Activated CD8-positive, alpha-beta T cell treated with anti-CD3 and anti-CD28 coated beads for 36 hours (primary cell): ENCODE measurements around the gene HLA-DRB1. TPM values are rescaled to one million over a fixed set of nuclear protein-coding genes. Genes with fewer than 3 reads are reported as not detected.
A peak's percentile ranks its signal among the peaks of the same experiment; 100 is the strongest.

Experiments used
- ATAC-seq: fragments of 200-7000 bp; cut with Tn5 transposase; one replicate; pipeline ENCODE4 v1.10.0; 2021; ENCODE audit warnings: mild to moderate bottlenecking, moderate library complexity
- CTCF ChIA-PET: fragments of 350-600 bp; sonication (Branson Sonifier 250); formaldehyde crosslinking; loops from one replicate; lab custom pipeline; 2021; ENCODE audit warnings: antibody characterized with exemption; lab: Charles Lee
- POLR2A ChIA-PET: fragments of 350-600 bp; sonication (Branson Sonifier 250); formaldehyde crosslinking; loops from one replicate; lab custom pipeline; 2021; ENCODE audit warnings: antibody characterized with exemption; lab: Charles Lee
- DNase-seq: peaks from one replicate; pipeline ENCODE4 v3.0.0-alpha.2; 2020
- H3K27ac Mint-ChIP-seq: one replicate; pipeline ENCODE4 v1.8.0; 2021; ENCODE audit warnings: mild to moderate bottlenecking, mixed read lengths
- H3K27me3 Mint-ChIP-seq: one replicate; pipeline ENCODE4 v1.8.0; 2021; ENCODE audit warnings: mixed read lengths
- H3K36me3 Mint-ChIP-seq: one replicate; pipeline ENCODE4 v1.8.0; 2021; ENCODE audit warnings: low read depth, mixed read lengths
- H3K4me1 Mint-ChIP-seq: one replicate; pipeline ENCODE4 v1.8.0; 2021; ENCODE audit warnings: low read depth, mixed read lengths
- H3K4me3 Mint-ChIP-seq: one replicate; pipeline ENCODE4 v1.8.0; 2021; ENCODE audit warnings: mild to moderate bottlenecking, moderate library complexity, mixed read lengths
- H3K9me3 Mint-ChIP-seq: one replicate; pipeline ENCODE4 v1.8.0; 2021; ENCODE audit warnings: mixed read lengths
- intact Hi-C: fragments of 100-400 bp; cut with micrococcal nuclease; formaldehyde crosslinking; loops from one replicate; pipeline ENCODE4 v1.10.0; 2022
- total RNA-seq, 2 experiments: library from RNA; stranded (reverse); gene quantifications; one replicate each; pipeline ENCODE4 v1.2.3, GENCODE V29; 2021
- TF ChIP-seq, protein P1 (sequence below): fragments of 200-600 bp; IDR thresholded peaks from one replicate; pipeline ENCODE4 v1.8.0; 2022; ENCODE audit warnings: antibody characterized with exemption, mild to moderate bottlenecking

The HLA-DRB1 gene
- total RNA-seq, 2 experiments from 2014 or later: 21.8 to 22.7 TPM

DNA sequence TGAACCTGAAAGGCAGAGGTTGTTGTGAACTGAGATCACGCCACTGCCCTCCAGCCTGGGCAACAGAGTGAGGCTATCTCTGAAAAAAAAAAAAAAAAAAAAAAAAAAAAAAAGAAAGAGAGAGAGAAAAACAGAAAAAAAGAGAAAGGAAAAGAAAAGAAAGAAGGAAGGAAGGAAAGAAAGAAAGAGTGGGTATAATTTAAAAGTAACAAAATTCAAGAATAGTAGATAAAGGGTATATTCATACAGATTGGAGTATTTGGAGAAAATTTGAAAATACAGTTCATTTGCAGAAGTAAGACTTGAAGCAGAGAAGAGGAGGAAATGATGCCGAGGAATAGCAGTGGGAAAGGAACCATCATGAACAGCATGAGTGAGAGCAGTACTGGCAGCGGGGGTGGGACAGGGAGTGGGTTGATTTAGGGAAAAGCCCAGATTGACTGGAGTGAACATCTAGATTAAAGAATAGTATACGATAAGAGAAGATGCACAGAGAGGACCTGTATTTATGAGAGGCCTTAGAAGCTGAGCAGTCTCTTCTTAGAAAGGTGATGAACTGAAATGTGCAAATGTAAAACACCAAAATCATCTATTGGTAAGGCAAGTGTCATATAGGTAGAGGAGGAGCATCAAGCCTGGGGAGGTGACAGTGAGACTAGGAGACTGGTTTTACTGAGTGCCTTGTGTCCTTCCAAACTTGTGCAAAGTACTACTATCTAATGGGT, 17.8 kb upstream of the HLA-DRB1 start:
- ChIA-PET CTCF (interaction anchor here (0.8 kb wide), 1 partner anchor 15 kb away, joined by 3 read pairs; no protein-coding TSS in a partner anchor), POLR2A (no interaction called here)
- Mint-ChIP-seq H3K4me1 (peaks cover 32% of the 10 kb centered on the region), H3K27ac (no peak overlapping the region), H3K9me3 (peaks cover 8% of the 10 kb centered on the region), H3K36me3 (peaks cover 2% of the 10 kb centered on the region), H3K27me3 (peaks cover 3% of the 10 kb centered on the region), H3K4me3 (no peak overlapping the region)
- intact Hi-C loops: no loop called here
- no peak for DNase-seq
- TF ChIP-seq, protein P1, sequence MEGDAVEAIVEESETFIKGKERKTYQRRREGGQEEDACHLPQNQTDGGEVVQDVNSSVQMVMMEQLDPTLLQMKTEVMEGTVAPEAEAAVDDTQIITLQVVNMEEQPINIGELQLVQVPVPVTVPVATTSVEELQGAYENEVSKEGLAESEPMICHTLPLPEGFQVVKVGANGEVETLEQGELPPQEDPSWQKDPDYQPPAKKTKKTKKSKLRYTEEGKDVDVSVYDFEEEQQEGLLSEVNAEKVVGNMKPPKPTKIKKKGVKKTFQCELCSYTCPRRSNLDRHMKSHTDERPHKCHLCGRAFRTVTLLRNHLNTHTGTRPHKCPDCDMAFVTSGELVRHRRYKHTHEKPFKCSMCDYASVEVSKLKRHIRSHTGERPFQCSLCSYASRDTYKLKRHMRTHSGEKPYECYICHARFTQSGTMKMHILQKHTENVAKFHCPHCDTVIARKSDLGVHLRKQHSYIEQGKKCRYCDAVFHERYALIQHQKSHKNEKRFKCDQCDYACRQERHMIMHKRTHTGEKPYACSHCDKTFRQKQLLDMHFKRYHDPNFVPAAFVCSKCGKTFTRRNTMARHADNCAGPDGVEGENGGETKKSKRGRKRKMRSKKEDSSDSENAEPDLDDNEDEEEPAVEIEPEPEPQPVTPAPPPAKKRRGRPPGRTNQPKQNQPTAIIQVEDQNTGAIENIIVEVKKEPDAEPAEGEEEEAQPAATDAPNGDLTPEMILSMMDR: no peak
- ATAC-seq: no peak

- Mint-ChIP-seq H3K4me1 (peaks cover 29% of the 10 kb centered on the region), H3K9me3 (peaks cover 10% of the 10 kb centered on the region), H3K4me3 (peak overlapping the region; percentile 30), H3K27me3 (peaks cover 2% of the 10 kb centered on the region), H3K27ac (peak overlapping the region; percentile 79), H3K36me3 (peaks cover 2% of the 10 kb centered on the region)
- ATAC-seq (peak; percentile 65), DNase-seq (no peak)
- POLR2A ChIA-PET: interaction anchor here (0.7 kb wide), 1 partner anchor 1042 kb away, joined by 3 read pairs; no protein-coding TSS in a partner anchor
- CTCF ChIA-PET: interaction anchor here (1.3 kb wide), 1 partner anchor 18 kb away, joined by 3 read pairs; no protein-coding TSS in a partner anchor
- intact Hi-C loops: no loop called here
- TF ChIP-seq, protein P1: no peak
These were observed 14.8 kb upstream of the HLA-DRB1 start for GRCh38 chr6:32604434-32604877.

DNA sequence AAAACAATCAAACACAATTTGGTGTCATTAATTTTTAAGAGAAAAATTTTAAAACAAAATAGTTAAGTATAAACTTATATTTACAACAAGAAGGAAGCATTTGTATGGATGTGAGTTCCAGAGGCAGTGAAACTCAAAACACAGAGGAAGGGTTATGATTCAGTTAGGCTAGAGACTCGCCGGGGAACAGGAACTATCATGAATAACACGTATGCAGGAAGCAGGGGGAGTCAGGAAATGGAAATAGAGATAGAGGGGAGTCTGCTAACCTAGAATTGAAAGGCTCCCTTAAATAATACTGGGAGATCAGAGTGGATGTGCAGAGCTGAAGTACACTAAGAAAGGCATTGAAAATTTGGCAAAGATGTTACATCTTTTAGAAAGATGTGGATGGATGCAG, 14.2 kb upstream of the HLA-DRB1 start:
- Mint-ChIP-seq H3K9me3 (peaks cover 12% of the 10 kb centered on the region), H3K27me3 (peaks cover 2% of the 10 kb centered on the region), H3K4me1 (peaks cover 29% of the 10 kb centered on the region), H3K4me3 (peak overlapping the region; percentile 30), H3K27ac (peak overlapping the region; percentile 79), H3K36me3 (peaks cover 2% of the 10 kb centered on the region)
- ChIA-PET POLR2A (no interaction called here), CTCF (interaction anchor here (1.1 to 1.3 kb wide), 2 partner anchors 19 to 88 kb away, joined by 3 read pairs; no protein-coding TSS in a partner anchor)
- intact Hi-C loops: no loop called here
- ATAC-seq (peak; percentile 69), DNase-seq (no peak)
- TF ChIP-seq, protein P1: no peak

DNA sequence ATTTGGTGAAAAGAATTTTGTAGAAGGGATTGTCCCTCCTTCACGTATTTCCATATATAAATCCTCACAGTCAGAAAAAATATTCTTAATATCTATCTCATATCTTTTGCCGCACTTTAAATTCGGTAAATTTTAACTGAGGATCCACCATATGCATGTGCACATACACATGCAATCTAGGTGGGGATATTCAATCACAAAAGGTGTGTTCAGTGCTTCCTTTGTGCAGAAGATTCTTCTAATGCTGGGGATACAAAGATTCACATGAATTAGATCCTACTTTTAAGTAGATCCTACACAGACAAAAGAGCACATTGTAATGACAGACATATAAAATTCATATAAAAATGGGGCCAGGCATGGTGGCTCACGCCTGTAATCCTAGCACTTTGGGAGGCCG, 13.6 kb upstream of the HLA-DRB1 start:
- Mint-ChIP-seq H3K27me3 (peaks cover 2% of the 10 kb centered on the region), H3K36me3 (peaks cover 2% of the 10 kb centered on the region), H3K4me1 (peaks cover 26% of the 10 kb centered on the region), H3K27ac (peak overlapping the region; percentile 7), H3K9me3 (peaks cover 12% of the 10 kb centered on the region), H3K4me3 (no peak overlapping the region)
- ChIA-PET CTCF (interaction anchor here (1.1 to 1.3 kb wide), 2 partner anchors 20 to 89 kb away, joined by 3 read pairs; no protein-coding TSS in a partner anchor), POLR2A (no interaction called here)
- DNase-seq (no peak), ATAC-seq (no peak)
- TF ChIP-seq, protein P1: no peak
- intact Hi-C loops: no loop called here

DNA sequence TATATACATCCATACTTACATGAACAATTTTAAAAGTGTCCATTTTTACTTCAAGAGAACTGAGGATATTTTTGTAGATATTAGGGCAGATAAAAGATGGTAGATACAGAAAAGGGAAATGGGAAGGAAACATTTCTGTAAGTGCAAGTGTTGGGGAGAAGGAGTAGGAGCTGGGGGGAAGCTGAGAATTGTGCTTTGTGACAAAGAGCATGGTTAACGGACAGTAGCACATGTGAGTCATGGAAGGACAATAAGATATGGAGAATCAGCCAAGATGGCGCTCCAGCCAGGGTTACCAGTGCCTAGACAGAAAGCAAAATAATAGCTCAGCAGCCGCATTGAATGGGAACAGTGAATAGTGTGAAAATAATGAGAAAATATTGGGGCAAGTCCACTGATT, 12.7 kb upstream of the HLA-DRB1 start:
- H3K36me3 Mint-ChIP-seq: peaks cover 2% of the 10 kb centered on the region
- H3K27ac Mint-ChIP-seq: no peak overlapping the region
- H3K9me3 Mint-ChIP-seq: peaks cover 12% of the 10 kb centered on the region
- H3K27me3 Mint-ChIP-seq: peaks cover 2% of the 10 kb centered on the region
- intact Hi-C loops: no loop called here
- TF ChIP-seq, protein P1: no peak
- no peak overlapping the region for H3K4me3 Mint-ChIP-seq
- CTCF ChIA-PET: no interaction called here
- POLR2A ChIA-PET: no interaction called here
- no peak for ATAC-seq
- H3K4me1 Mint-ChIP-seq: peaks cover 21% of the 10 kb centered on the region
- DNase-seq: no peak
